ENCODE measurements around the gene CREB3L2. TPM values are rescaled to one million over a fixed set of nuclear protein-coding genes. Genes with fewer than 3 reads are reported as not detected.

The CREB3L2 gene
- total RNA-seq, 1 experiment from 2014 or later: 39.9 TPM

GRCh38 chr7:137828456-137828855 is 173.4 kb downstream of the CREB3L2 start:
- no peaks in the 10 kb centered on the region for H3K36me3 Mint-ChIP-seq (ENCODE audit: insufficient read depth, unreplicated experiment)
- H3K4me3 Mint-ChIP-seq (ENCODE audit: low read depth, unreplicated experiment): no peak overlapping the region
- BruUV-seq (replicated peaks): no TSS peak
- CTCF ChIA-PET: no interaction called here
- no peak for TF ChIP-seq CTCF (IDR thresholded peaks at IDR 0.05; ENCODE audit: unreplicated experiment)
- peaks cover 4% of the 10 kb centered on the region for H3K9me3 Mint-ChIP-seq (ENCODE audit: low read depth, unreplicated experiment)
- no peak for DNase-seq
- H3K4me1 Mint-ChIP-seq (ENCODE audit: low read depth, unreplicated experiment): no peaks in the 10 kb centered on the region
- peaks cover 38% of the 10 kb centered on the region for H3K27me3 Mint-ChIP-seq (ENCODE audit: unreplicated experiment)
- intact Hi-C loops (cut with micrococcal nuclease; ENCODE audit: unreplicated experiment): no loop called here
- H3K27ac Mint-ChIP-seq (ENCODE audit: unreplicated experiment): no peak overlapping the region

- TF ChIP-seq CTCF (IDR thresholded peaks at IDR 0.05; ENCODE audit: unreplicated experiment): no peak
- H3K4me3 Mint-ChIP-seq (ENCODE audit: low read depth, unreplicated experiment): no peak overlapping the region
- DNase-seq: no peak
- H3K9me3 Mint-ChIP-seq (ENCODE audit: low read depth, unreplicated experiment): peaks cover 2% of the 10 kb centered on the region
- no peaks in the 10 kb centered on the region for H3K36me3 Mint-ChIP-seq (ENCODE audit: insufficient read depth, unreplicated experiment)
- intact Hi-C loops (cut with micrococcal nuclease; ENCODE audit: unreplicated experiment): no loop called here
- no peak overlapping the region for H3K27ac Mint-ChIP-seq (ENCODE audit: unreplicated experiment)
- CTCF ChIA-PET: no interaction called here
- H3K4me1 Mint-ChIP-seq (ENCODE audit: low read depth, unreplicated experiment): no peaks in the 10 kb centered on the region
- H3K27me3 Mint-ChIP-seq (ENCODE audit: unreplicated experiment): peaks cover 62% of the 10 kb centered on the region
- no TSS peak for BruUV-seq (replicated peaks)
Measured at GRCh38 chr7:137825489-137825888, 176.4 kb downstream of the CREB3L2 start.

Other genes starting within 250 kb of the CREB3L2 start
- not detected in 2 replicates for gene DGKI, start 155.1 kb downstream of the CREB3L2 start, total RNA-seq (2022)
- gene AKR1D1, start 74.4 kb upstream of the CREB3L2 start, total RNA-seq (2022): not detected in 2 replicates